Gastroesophageal sphincter (tissue), 3 donors: ENCODE measurements around the gene DNPH1.
A peak's percentile ranks its signal among the peaks of the same experiment; 100 is the strongest.

ENCODE experiments used
- CTCF ChIP-seq, 4 experiments: fragments of 200-600 bp in 2 of 4; fragments of 450-650 bp in 2 of 4; sonication (generic) in 1 of 4; IDR thresholded peaks; one replicate each; pipeline ENCODE4 v1.5.1; 2017 to 2019; ENCODE audit warnings: antibody characterized with exemption in 4 of 4, mild to moderate bottlenecking in 2 of 4, moderate library complexity in 2 of 4
- EP300 ChIP-seq: sonication (generic); formaldehyde crosslinking; IDR thresholded peaks from one replicate; pipeline ENCODE4 v1.6.1; 2017; ENCODE audit warnings: antibody characterized with exemption, mild to moderate bottlenecking
- POLR2A ChIP-seq, 2 donors: fragments of 450-650 bp; IDR thresholded peaks; one replicate each; pipeline ENCODE4 v1.6.1; 2017; ENCODE audit warnings: antibody characterized with exemption in 2 of 2, mild to moderate bottlenecking in 2 of 2, moderate library complexity in 1 of 2
- POLR2AphosphoS5 ChIP-seq: sonication (generic); formaldehyde crosslinking; IDR thresholded peaks from one replicate; pipeline ENCODE4 v1.6.1; 2017; ENCODE audit warnings: antibody characterized with exemption

DNA sequence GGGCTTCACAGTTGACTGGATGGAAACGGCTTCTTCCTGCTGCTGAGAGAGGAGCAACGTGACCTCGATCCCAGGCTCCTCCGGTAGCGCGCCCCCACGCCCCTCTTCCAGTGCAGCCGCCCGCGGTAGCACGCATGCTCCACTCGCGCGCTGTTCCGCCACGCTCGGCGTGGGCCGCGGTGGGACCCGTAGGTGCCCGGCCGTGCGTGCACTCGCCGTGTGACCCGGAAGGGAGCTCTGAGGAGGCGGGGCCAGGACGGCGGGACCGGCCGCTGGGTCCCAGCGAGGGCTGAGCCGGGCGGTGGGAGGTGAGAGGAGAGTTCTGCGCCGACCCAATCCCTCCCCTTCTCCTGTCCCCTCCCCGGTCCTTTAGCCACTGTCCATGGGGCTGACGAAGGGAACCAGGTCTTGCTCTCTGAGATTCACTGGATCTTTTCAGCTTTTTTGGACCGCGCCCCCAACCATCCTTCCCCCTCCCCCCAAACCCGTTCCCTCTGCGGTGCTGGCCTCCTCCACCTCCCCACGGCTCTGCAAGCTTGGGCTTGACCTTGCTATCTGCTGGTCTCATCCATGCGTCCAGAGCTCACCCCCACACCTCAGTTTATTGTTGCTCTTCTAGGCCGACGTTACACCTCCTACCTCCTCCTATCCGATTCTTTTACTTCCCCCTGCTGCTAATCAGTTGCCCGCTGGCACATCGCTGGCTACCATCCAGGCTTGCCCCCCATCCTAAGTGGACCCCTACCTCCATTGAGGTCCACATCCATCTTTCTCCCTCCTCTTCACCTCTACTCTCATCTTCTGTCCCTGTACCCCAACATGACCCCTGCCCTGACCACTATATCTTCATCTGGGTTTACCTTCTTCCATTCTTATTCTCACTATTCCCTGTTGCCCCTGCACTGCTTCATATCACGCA is 47.1 kb downstream of the DNPH1 start, which contains the start of gene CUL9:
- peak in 1 of 4 experiments; percentile 23 for TF ChIP-seq CTCF (IDR thresholded peaks at IDR 0.05)
- peak; percentile 58 to 62 for TF ChIP-seq POLR2A (IDR thresholded peaks at IDR 0.05)
- no peak for TF ChIP-seq EP300
- TF ChIP-seq POLR2AphosphoS5: peak; percentile 95
